Stimulated activated CD4-positive, alpha-beta T cell treated with anti-CD3 and anti-CD28 coated beads, Interleukin-2, amount 100 ng/mL, for 24 hours (primary cell): ENCODE data around the gene ANO6.
A peak's percentile ranks its signal among the peaks of the same experiment; 100 is the strongest.
"Not testable (repeated sequence)": the region's sequence is repeated elsewhere in the genome, so short reads cannot be mapped to it uniquely, and the experiment has no call there.

Source experiments
- DNase-seq, 2 donors: peaks; one replicate each; pipeline ENCODE4 v3.0.0-alpha.2; 2020

ANO6 gene

GRCh38 chr12:45214071-45214470, 1.8 kb upstream of the ANO6 start:
- no peak for DNase-seq

GRCh38 chr12:45214749-45215418, 1.0 kb upstream of the ANO6 start:
- DNase-seq: no peak

- DNase-seq: peak; percentile 44 to 58
Observed at GRCh38 chr12:45216230-45216982, 511 bp downstream of the ANO6 start.

- DNase-seq: no peak
Observed at GRCh38 chr12:45216983-45217485, 1.1 kb downstream of the ANO6 start.

GRCh38 chr12:45217846-45218245, 2.0 kb downstream of the ANO6 start:
- DNase-seq: no peak

- DNase-seq: no peak
Observed at GRCh38 chr12:45219621-45220020, 3.7 kb downstream of the ANO6 start.

GRCh38 chr12:45220363-45220931, 4.6 kb downstream of the ANO6 start:
- no peak for DNase-seq

- DNase-seq: no peak
Observed at GRCh38 chr12:45220969-45221368, 5.1 kb downstream of the ANO6 start.

GRCh38 chr12:45223868-45224267, 8.0 kb downstream of the ANO6 start:
- DNase-seq: no peak

GRCh38 chr12:45224311-45224710, 8.4 kb downstream of the ANO6 start:
- no peak for DNase-seq

- no peak for DNase-seq
Observed at GRCh38 chr12:45226021-45226420, 10.1 kb downstream of the ANO6 start.

- DNase-seq: no peak
Observed at GRCh38 chr12:45227316-45228067, 11.6 kb downstream of the ANO6 start.

GRCh38 chr12:45231515-45232145, 15.7 kb downstream of the ANO6 start:
- DNase-seq: no peak

GRCh38 chr12:45232146-45232755, 16.4 kb downstream of the ANO6 start:
- no peak for DNase-seq

- DNase-seq: peak; percentile 31 to 46
Observed at GRCh38 chr12:45232756-45233372, 17.0 kb downstream of the ANO6 start.

- no peak for DNase-seq
Observed at GRCh38 chr12:45234139-45234865, 18.4 kb downstream of the ANO6 start.

GRCh38 chr12:45235087-45236025, 19.5 kb downstream of the ANO6 start:
- no peak for DNase-seq

- DNase-seq: not testable (repeated sequence)
Observed at GRCh38 chr12:45236383-45236782, 20.5 kb downstream of the ANO6 start.

GRCh38 chr12:45242180-45242579, 26.3 kb downstream of the ANO6 start:
- no peak for DNase-seq

GRCh38 chr12:45243963-45244362, 28.1 kb downstream of the ANO6 start:
- DNase-seq: no peak
